Kidney (tissue), 14 donors: Measurements from ENCODE around the gene SLC1A2. TPM values are rescaled to one million over a fixed set of nuclear protein-coding genes. Genes with fewer than 3 reads are reported as not detected.

Source experiments
- DNase-seq, 5 donors: peaks; one replicate each; pipeline ENCODE4 v3.0.0-alpha.2; 2013 to 2020
- FAIRE-seq: peaks from 2 replicates; lab custom pipeline; 2012; peaks lifted over from hg19 to GRCh38; lab: Jason Lieb, UNC
- H3K27ac ChIP-seq, 2 donors: one replicate each; pipeline ENCODE4 v1.7.0; 2013; ENCODE audit warnings: low read depth in 2 of 2, low read length in 2 of 2, inconsistent platforms in 1 of 2
- H3K27me3 ChIP-seq: one replicate; pipeline ENCODE4 v1.7.1; 2013; ENCODE audit warnings: low read length, inconsistent platforms; ENCODE audit not compliant: control insufficient read depth, insufficient read depth
- H3K36me3 ChIP-seq, 3 donors: one replicate each; pipeline versions ENCODE4 v1.7.0 to v1.7.1; 2013; ENCODE audit warnings: low read length in 3 of 3, control low read depth in 1 of 3, inconsistent platforms in 1 of 3; ENCODE audit not compliant: insufficient read depth in 3 of 3, control insufficient read depth in 2 of 3
- H3K4me1 ChIP-seq, 3 donors: one replicate each; pipeline versions ENCODE4 v1.7.0 to v1.7.1; 2013; ENCODE audit warnings: low read length in 3 of 3, inconsistent platforms in 1 of 3, low read depth in 1 of 3; ENCODE audit not compliant: control insufficient read depth in 2 of 3, insufficient read depth in 2 of 3
- H3K4me3 ChIP-seq, 3 donors: one replicate each; pipeline versions ENCODE4 v1.7.0 to v1.8.1; 2013; ENCODE audit warnings: low read length in 3 of 3, control low read depth in 1 of 3, inconsistent platforms in 1 of 3
- H3K9ac ChIP-seq, 3 donors: one replicate each; pipeline versions ENCODE4 v1.7.0 to v1.7.1; 2013; ENCODE audit warnings: low read length in 3 of 3, control low read depth in 1 of 3, inconsistent platforms in 1 of 3
- H3K9me3 ChIP-seq, 3 donors: one replicate each; pipeline versions ENCODE4 v1.7.0 to v1.7.1; 2013; ENCODE audit warnings: low read length in 3 of 3, control low read depth in 1 of 3, inconsistent platforms in 1 of 3; ENCODE audit not compliant: control insufficient read depth in 2 of 3, insufficient read depth in 1 of 3
- intact Hi-C: fragments of 100-400 bp; cut with DNase I; formaldehyde crosslinking; loops from one replicate; pipeline ENCODE4 v1.11.1; 2022
- polyA plus RNA-seq: library from polyadenylated mRNA; stranded (reverse); fragments of 350-450 nt; fragmentation: Illumina TruSeq; extraction: RNeasy Lipid Tissue Mini Kit (QIAGEN cat#74804); gene quantifications from one replicate; pipeline ENCODE4 v1.2.3, GENCODE V29; 2014; ENCODE audit warnings: low read depth, low replicate concordance; ENCODE audit not compliant: insufficient read depth
- total RNA-seq: library from RNA; stranded (reverse); fragmentation: NEBNext Ultra II Directional; extraction: Animal tissue kit (Norgen Biotek cat#: 25700); gene quantifications from one replicate; pipeline ENCODE4 v1.2.1, GENCODE V29; 2021
- TF ChIP-seq, protein P1 (sequence below): IDR thresholded peaks from 3 replicates; pipeline ENCODE4 v1.5.1; 2012; ENCODE audit warnings: mild to moderate bottlenecking, moderate library complexity, borderline replicate concordance; ENCODE audit not compliant: insufficient read depth; ENCODE audit errors: extremely low read depth
- donor health status: control.
- donor health status: control.
- donor health status: control.
- donor health status: control.
- donor health status: control.
- donor health status: DM: yes; HTN: yes; CAD: no.
- donor health status: Normal renal cell carcinoma (clear cell type).

The SLC1A2 gene
- total and polyA plus RNA-seq, 2 donors from 2014 or later, result 0.11 to 0.28 TPM

DNA sequence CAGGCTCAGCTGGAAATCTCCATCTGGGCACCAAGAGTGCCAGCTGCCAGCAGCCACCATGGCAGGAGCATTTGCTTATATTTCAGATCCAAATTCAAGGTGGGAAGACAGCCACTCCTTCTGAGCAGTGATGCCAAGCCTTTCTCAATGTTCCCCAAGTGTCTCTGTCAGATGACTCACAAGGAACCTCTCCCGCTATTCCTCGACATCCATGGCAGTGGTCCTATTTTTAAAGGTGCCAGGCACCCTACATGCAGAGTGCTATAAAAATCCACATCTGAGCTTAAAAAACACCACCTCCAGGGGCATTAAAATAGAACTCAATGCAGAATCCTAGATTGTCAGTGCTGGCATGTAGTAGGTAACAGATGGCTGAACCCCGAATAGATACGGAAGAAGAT, 112.1 kb downstream of the SLC1A2 start:
- H3K27me3 ChIP-seq, result no peaks in the 10 kb centered on the region
- H3K36me3 ChIP-seq, result no peaks in the 10 kb centered on the region
- intact Hi-C loops, result no loop called here
- no peak overlapping the region for H3K27ac ChIP-seq
- DNase-seq (no peak), FAIRE-seq (no peak)
- H3K9me3 ChIP-seq, result no peaks in the 10 kb centered on the region
- H3K9ac ChIP-seq, result no peak overlapping the region
- TF ChIP-seq, protein P1, sequence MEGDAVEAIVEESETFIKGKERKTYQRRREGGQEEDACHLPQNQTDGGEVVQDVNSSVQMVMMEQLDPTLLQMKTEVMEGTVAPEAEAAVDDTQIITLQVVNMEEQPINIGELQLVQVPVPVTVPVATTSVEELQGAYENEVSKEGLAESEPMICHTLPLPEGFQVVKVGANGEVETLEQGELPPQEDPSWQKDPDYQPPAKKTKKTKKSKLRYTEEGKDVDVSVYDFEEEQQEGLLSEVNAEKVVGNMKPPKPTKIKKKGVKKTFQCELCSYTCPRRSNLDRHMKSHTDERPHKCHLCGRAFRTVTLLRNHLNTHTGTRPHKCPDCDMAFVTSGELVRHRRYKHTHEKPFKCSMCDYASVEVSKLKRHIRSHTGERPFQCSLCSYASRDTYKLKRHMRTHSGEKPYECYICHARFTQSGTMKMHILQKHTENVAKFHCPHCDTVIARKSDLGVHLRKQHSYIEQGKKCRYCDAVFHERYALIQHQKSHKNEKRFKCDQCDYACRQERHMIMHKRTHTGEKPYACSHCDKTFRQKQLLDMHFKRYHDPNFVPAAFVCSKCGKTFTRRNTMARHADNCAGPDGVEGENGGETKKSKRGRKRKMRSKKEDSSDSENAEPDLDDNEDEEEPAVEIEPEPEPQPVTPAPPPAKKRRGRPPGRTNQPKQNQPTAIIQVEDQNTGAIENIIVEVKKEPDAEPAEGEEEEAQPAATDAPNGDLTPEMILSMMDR, result no peak
- H3K4me1 ChIP-seq, result peaks cover 0 to 4% (median 0%) of the 10 kb centered on the region in 3 donors
- H3K4me3 ChIP-seq, result no peak overlapping the region

DNA sequence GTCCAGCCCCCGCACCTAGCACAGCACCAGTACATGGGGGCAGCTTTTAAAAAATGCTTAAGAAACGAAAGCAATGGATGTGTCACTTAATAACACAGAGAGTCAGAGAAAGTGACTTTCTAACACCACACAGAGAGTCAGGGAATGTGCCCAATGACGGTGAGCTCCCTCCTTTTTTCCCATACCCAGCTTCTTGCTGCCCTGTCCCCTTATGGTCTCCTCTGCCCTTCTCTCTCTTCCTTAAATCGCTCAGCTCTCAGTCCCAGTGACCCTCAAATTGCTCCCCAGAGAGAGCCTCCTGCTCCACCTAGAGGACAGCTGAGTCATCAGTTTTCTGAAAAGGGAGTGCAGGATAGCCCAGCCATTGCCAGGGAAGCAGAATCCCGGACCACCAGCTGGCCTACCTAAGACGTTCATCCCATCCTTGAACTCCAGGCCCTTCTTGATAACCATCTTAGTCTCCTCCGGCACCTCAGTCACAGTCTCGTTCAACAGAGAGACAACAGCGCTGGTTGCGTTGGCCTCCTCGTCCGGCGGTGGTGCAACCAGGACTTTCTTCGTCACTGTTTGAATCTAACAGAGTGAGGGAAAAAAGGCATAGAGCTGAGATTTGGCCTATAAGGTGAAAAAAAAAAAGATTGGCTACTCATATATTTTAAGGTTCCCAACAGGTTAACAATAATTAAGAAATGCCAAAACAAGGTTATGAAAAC, 113.5 kb downstream of the SLC1A2 start:
- DNase-seq (peak in 4 of 5 donors; percentile 50 to 76 (median 56)), FAIRE-seq (no peak)
- Histone ChIP-seq H3K4me3 (no peak overlapping the region), H3K27me3 (no peaks in the 10 kb centered on the region), H3K27ac (no peak overlapping the region), H3K9me3 (no peaks in the 10 kb centered on the region), H3K4me1 (peaks cover 0 to 4% (median 0%) of the 10 kb centered on the region in 3 donors), H3K36me3 (no peaks in the 10 kb centered on the region), H3K9ac (no peak overlapping the region)
- intact Hi-C loops, result no loop called here
- TF ChIP-seq, protein P1, result peak; percentile 43

DNA sequence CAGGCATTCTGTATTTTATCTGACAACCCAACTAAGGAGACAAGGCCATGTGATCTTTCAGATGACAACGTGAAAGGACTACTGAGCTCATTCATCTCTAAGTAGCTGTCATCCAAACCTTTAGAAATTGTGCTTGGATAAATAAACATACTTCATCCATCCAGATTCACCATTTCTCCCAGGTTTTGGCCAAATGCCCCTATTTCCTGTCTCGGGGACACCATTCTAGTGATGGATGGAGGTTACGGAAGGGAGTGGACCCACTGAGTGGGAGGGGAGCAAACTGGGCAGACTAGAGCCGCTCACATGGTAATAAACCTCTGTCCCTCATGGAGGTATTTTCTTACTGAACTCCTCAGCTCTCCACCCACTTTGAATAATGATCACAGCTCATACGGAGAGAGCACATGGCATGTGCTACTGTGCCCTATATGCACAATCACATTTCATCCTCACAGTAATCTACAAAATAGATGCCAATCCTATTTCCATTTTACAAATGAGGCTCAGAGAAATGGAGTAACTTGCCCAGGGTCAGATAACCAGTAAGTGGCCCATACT, 114.4 kb downstream of the SLC1A2 start:
- Histone ChIP-seq H3K27ac (no peak overlapping the region), H3K4me3 (no peak overlapping the region), H3K27me3 (no peaks in the 10 kb centered on the region), H3K4me1 (peaks cover 0 to 4% (median 0%) of the 10 kb centered on the region in 3 donors), H3K9ac (no peak overlapping the region), H3K36me3 (no peaks in the 10 kb centered on the region), H3K9me3 (no peaks in the 10 kb centered on the region)
- TF ChIP-seq, protein P1, result no peak
- DNase-seq, result peak in 3 of 5 donors; percentile 29 to 42 (median 31)
- intact Hi-C loops, result no loop called here
- FAIRE-seq, result no peak
